Activated naive CD8-positive, alpha-beta T cell treated with anti-CD3 and anti-CD28 coated beads, Interleukin-2, amount 50 U/mL, for 16 hours (primary cell): ENCODE data around the gene SHE.
"Not testable (repeated sequence)": the region's sequence is repeated elsewhere in the genome, so short reads cannot be mapped to it uniquely, and the experiment has no call there.

ENCODE experiments used
- DNase-seq: peaks from one replicate; pipeline ENCODE4 v3.0.0-alpha.2; 2020; ENCODE audit warnings: low read depth, low spot score

The SHE gene

GRCh38 chr1:154502066-154502743 is at the start of gene SHE, which contains the start of gene TDRD10:
Gene SHE, minus strand, starts transcription at chr1:154502412. Its CDS starts 386 bp downstream, at chr1:154502026.
Gene TDRD10, plus strand, starts transcription at chr1:154502219. Its CDS starts 4,685 bp downstream, at chr1:154506904.
- DNase-seq = no peak

- no peak for DNase-seq
Observed at GRCh38 chr1:154551474-154551873, 49.3 kb upstream of the SHE start.

GRCh38 chr1:154550657-154551056 is 48.4 kb upstream of the SHE start:
- DNase-seq = no peak

- no peak for DNase-seq
Observed at GRCh38 chr1:154550070-154550469, 47.9 kb upstream of the SHE start.

DNA sequence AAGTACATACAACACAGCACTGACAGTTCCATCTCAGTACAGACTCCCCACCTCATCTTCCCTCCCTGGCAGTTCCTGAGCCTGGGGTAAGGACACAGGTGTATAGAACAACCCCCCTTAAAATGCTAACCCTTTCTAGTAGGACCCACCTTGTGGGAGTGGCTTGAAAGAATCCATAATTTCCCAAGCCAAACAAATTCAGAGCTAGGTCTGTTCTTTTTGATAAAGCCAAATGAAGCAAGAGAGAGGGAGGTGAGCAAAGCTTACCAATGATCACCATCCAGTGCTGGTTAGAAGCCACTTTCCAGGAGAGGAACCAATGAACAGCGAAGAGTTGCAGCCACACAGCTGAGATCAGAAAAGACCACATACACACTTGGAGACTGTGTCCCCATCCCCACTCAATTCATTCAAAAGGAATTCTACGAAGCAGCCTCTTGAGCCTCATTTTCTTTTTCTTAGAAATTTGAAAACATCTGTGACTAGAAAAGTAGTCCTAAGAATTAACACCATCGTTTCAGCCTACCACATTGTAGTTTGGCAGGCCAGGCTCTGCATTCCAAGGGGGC is 47.1 kb upstream of the SHE start:
- DNase-seq = no peak

- no peak for DNase-seq
Observed at GRCh38 chr1:154548028-154548427, 45.8 kb upstream of the SHE start.

DNA sequence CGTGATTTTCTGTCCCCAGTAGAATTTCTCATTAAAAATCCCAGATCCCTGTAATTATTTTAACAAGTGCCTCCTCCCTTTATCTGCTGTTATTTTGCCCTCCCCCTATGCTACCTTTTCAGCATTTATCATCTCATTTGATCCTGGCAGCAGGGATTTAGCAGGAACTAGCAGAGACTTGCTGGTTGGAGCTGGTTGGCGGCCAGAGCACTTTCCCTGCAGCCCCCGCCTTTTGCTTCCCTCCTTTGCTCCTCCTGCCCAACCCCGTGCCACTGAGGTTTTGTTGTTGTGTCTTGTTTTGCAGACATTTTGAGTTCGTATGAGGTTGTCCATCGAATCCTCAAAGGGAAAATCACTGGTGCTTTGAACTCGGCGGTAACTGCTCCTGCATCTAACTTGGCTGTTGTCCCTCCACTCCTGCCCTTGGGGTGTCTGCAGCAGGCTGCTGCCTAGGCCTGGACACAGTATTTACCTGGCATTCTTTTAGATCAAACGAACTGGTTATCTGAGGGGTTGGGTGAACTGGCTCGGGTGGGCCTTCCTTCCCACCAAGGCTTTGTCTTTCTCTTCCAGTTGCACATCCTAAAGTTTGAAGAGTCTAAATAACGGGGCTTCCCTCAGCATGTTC is 45.0 kb upstream of the SHE start:
- no peak for DNase-seq

- DNase-seq = no peak
Observed at GRCh38 chr1:154546264-154547063, 44.3 kb upstream of the SHE start.

- no peak for DNase-seq
Observed at GRCh38 chr1:154541231-154541630, 39.0 kb upstream of the SHE start.

DNA sequence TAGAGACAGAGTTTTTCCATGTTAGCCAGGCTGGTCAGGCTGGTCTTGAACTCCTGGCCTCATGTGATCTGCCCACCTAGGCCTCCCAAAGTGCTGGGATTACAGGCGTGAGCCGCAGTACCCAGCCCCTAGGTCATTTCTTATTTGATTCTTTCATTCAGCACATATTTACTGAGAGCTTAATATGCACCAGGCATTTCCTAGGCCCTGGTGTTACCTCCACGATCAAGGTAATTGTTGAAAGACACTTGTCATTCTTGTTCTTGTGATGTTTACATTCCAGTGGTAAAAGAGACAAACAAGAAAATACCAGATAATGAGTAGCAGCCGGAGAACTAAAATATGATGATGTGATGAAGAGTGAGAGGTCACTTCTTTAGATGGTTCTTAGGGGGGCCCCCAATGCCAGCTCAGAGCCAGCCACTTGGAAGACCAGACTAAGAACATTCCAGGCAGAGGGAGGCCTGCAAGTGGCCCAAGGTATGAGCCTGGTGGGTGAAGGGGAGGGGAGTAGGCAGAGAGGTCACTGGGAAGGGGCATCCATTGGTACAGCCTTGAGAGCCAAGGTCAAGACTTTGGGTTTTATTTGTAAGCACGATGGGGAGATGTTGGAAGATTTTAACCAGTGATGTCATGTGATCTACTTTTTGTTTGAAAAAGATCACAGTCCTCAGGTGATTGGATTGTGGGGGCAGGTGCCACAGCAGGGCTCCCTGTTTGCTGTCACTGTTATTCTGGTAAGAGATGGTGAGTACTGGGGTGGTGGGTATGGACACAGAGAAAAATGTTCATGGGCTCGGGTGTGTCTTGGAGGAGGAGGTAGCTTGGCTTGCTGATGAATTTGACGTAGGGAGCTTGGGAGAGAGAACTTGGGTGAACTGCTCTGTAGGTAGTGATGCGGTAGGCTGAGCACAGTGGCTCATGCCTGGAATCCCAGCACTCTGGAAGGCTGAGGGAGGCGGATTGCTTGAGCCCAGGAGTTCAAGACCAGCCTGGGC is 37.6 kb upstream of the SHE start:
- no peak for DNase-seq

DNA sequence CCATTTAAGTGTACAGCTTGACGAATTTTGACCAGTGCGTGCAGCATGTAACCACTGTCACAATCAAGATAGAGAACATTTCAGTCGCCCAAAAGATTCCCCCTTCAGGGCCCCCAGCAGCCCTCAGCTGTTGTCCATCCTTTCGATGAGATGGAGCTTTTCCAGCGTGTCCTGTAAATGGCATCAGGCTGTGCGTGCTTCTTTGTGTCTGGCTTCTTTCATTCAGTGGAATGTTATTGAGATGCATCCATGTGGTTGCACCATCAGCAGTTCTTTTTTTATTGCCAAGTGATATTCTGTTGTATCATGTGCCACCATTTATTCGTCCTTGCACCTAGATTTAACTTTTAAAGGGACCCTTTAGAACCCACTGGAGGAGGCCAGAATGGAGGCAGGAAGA is 34.4 kb upstream of the SHE start:
- DNase-seq = no peak

- no peak for DNase-seq
Observed at GRCh38 chr1:154533952-154534844, 32.0 kb upstream of the SHE start.

GRCh38 chr1:154531950-154532349 is 29.7 kb upstream of the SHE start:
- DNase-seq = not testable (repeated sequence)

GRCh38 chr1:154529308-154529707 is 27.1 kb upstream of the SHE start:
- DNase-seq = no peak

- no peak for DNase-seq
Observed at GRCh38 chr1:154527192-154527591, 25.0 kb upstream of the SHE start.

DNA sequence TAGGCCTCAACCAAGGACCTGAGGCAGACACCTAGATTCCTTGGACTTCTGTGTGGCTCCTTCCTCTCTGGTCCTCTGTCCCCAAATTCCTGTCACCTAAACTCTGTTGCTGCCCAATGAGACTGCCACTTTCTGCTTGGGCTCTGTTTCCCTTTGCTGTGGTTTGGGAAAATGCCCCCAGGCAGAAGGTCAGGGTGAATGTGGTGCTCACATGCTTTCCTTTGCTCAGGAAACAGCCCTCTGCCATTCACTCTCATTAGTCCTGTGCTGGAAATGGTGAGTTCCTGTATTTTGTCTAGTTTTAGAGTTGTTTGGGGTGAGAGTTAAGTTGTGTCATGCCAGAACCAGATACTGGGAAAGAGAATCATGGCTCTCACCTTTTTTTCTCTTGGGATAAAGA is 22.7 kb upstream of the SHE start:
- DNase-seq = no peak

GRCh38 chr1:154521695-154522094 is 19.5 kb upstream of the SHE start:
- no peak for DNase-seq

DNA sequence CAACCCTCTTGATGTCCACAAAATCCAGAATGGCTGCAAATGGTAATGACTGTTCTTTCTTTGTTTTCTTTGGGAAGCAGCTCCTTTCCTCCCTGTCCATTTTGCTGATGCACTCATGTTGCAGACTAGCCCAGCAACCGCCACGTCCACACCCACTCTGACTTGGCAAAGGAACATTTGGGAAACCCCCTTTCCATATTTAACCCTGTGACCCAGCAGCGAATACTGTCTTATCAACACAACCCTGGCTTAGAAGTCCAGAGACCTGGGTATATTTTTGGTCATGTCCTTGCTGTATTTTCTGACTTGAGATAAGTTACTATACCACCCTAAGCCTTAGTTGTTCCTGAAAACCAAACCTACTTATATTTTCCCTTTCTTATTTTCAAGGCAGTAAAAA is 18.1 kb upstream of the SHE start:
- no peak for DNase-seq

- no peak for DNase-seq
Observed at GRCh38 chr1:154519591-154519991, 17.4 kb upstream of the SHE start.

GRCh38 chr1:154517661-154518060 is 15.4 kb upstream of the SHE start:
- DNase-seq = no peak
